HCT116 (cell line): ENCODE data around the gene GABRR2. TPM values are rescaled to one million over a fixed set of nuclear protein-coding genes. Genes with fewer than 3 reads are reported as not detected.

Source experiments
- ATAC-seq: fragments of 200-7000 bp; cut with Tn5 transposase; 2 replicates; pipeline ENCODE4 v1.9.1; 2020; ENCODE audit warnings: mild to moderate bottlenecking, moderate library complexity
- BruUV-seq: library from RNA; stranded (reverse); fragments of 400-500 nt; replicated peaks from 2 replicates; lab custom pipeline; 2021; lab: Mats Ljungman, UMichigan
- CTCF ChIA-PET: fragments of 300-600 bp; sonication (Branson Sonifier 250); formaldehyde crosslinking; loops from one replicate; lab custom pipeline; 2021; ENCODE audit warnings: antibody characterized with exemption; lab: Charles Lee
- POLR2A ChIA-PET: fragments of 300-600, 350-600 bp; sonication (Branson Sonifier 250); formaldehyde crosslinking; loops from one replicate; lab custom pipeline; 2021; ENCODE audit warnings: antibody characterized with exemption; lab: Charles Lee
- RAD21 ChIA-PET, 2 experiments: fragments of 300-600 bp; sonication (Branson Sonifier 250); formaldehyde crosslinking; loops; one replicate each; lab custom pipeline; 2023; ENCODE audit warnings: low total read pairs in 2 of 2; ENCODE audit not compliant: uncharacterized antibody in 2 of 2, unreplicated experiment in 2 of 2, low non-redundant PET in 1 of 2; lab: Charles Lee
- DNase-seq: peaks from one replicate; pipeline ENCODE4 v3.0.0-alpha.2; 2010; ENCODE audit warnings: low read depth, low spot score
- H2AFZ ChIP-seq: fragments of 200-600 bp; shearing (Covaris generic), sonication (generic); 2 replicates; pipeline ENCODE4 v1.6.1; 2017; ENCODE audit warnings: low read depth, mixed run types, mixed read lengths, antibody characterized with exemption, low read length; ENCODE audit not compliant: poor library complexity, severe bottlenecking
- H3K27ac ChIP-seq: 2 replicates; pipeline ENCODE4 v1.5.1; 2012; ENCODE audit warnings: low read depth, low read length
- H3K27me3 ChIP-seq: fragments of 200-600 bp; sonication (generic); 2 replicates; pipeline ENCODE4 v1.6.1; 2016; ENCODE audit warnings: mixed run types, low read length, mixed read lengths; ENCODE audit not compliant: insufficient read depth
- H3K36me3 ChIP-seq, 2 experiments: fragments of 200-500 bp in 1 of 2; fragments of 200-600 bp in 1 of 2; sonication (Bioruptor generic) in 1 of 2; sonication (generic) in 1 of 2; 2 replicates each; pipeline versions ENCODE4 v1.5.1 to v1.6.1; 2014 to 2016; ENCODE audit warnings: low read length in 2 of 2, inconsistent platforms in 1 of 2, mixed read lengths in 1 of 2, mixed run types in 1 of 2; ENCODE audit not compliant: insufficient read depth in 2 of 2, control insufficient read depth in 1 of 2
- H3K4me1 ChIP-seq, 2 experiments: fragments of 200-600 bp in 1 of 2; sonication (generic) in 1 of 2; 2 replicates each; pipeline versions ENCODE4 v1.5.1 to v1.6.1; 2012 to 2017; ENCODE audit warnings: low read length in 2 of 2, inconsistent platforms in 1 of 2, mild to moderate bottlenecking in 1 of 2, mixed read lengths in 1 of 2, mixed run types in 1 of 2, moderate library complexity in 1 of 2; ENCODE audit not compliant: insufficient read depth in 2 of 2, control insufficient read depth in 1 of 2
- H3K4me2 ChIP-seq: fragments of 200-600 bp; sonication (generic); 2 replicates; pipeline ENCODE4 v1.6.1; 2017; ENCODE audit warnings: mixed run types, low read length, mixed read lengths
- H3K4me3 ChIP-seq, 2 experiments: fragments of 200-600 bp in 1 of 2; sonication (generic) in 1 of 2; replicated peaks in 1 of 2; 2 replicates each; pipeline ENCODE4 v1.5.1; 2011 to 2016; ENCODE audit warnings: low read length in 2 of 2, control low read depth in 1 of 2, low read depth in 1 of 2, mild to moderate bottlenecking in 1 of 2, mixed read lengths in 1 of 2, mixed run types in 1 of 2
- H3K79me2 ChIP-seq: fragments of 200-600 bp; sonication (generic); 2 replicates; pipeline ENCODE4 v1.6.1; 2017; ENCODE audit warnings: mild to moderate bottlenecking, mixed run types, low read length, moderate library complexity, mixed read lengths; ENCODE audit not compliant: insufficient read depth
- H3K9ac ChIP-seq: fragments of 200-600 bp; sonication (generic); 2 replicates; pipeline ENCODE4 v1.6.1; 2016; ENCODE audit warnings: low read length, mixed read lengths
- H3K9me2 ChIP-seq: fragments of 200-600 bp; sonication (generic), shearing (Covaris generic); 2 replicates; pipeline ENCODE4 v1.6.1; 2017; ENCODE audit warnings: mixed run types, mild to moderate bottlenecking, moderate library complexity; ENCODE audit not compliant: insufficient read depth
- H3K9me3 ChIP-seq, 2 experiments: fragments of 200-500 bp in 1 of 2; fragments of 200-600 bp in 1 of 2; sonication (Bioruptor generic) in 1 of 2; sonication (generic) in 1 of 2; 2 replicates each; pipeline ENCODE4 v1.6.1; 2014 to 2017; ENCODE audit warnings: low read length in 2 of 2, mixed read lengths in 2 of 2, inconsistent platforms in 1 of 2, low read depth in 1 of 2, mild to moderate bottlenecking in 1 of 2, mixed run types in 1 of 2, moderate library complexity in 1 of 2; ENCODE audit not compliant: control insufficient read depth in 1 of 2, insufficient read depth in 1 of 2
- H4K20me1 ChIP-seq: fragments of 200-600 bp; sonication (generic), shearing (Covaris generic); 2 replicates; pipeline ENCODE4 v1.6.1; 2017; ENCODE audit warnings: mixed run types, mild to moderate bottlenecking, moderate library complexity; ENCODE audit not compliant: insufficient read depth
- CBX3 ChIP-seq: IDR thresholded peaks from 2 replicates; pipeline ENCODE4 v1.6.1; 2012; ENCODE audit warnings: low read depth
- CEBPB ChIP-seq: IDR thresholded peaks from 2 replicates; pipeline ENCODE4 v1.6.1; 2012; ENCODE audit warnings: low read depth
- CTCF ChIP-seq, 3 experiments: fragments of 200-600 bp in 1 of 3; sonication (generic) in 1 of 3; IDR thresholded peaks in 2 of 3; conservative IDR thresholded peaks in 1 of 3; 2 replicates each; pipeline ENCODE4 v1.5.1; 2012 to 2017; ENCODE audit warnings: low read depth in 2 of 3, low read length in 2 of 3, antibody characterized with exemption in 1 of 3, borderline replicate concordance in 1 of 3, control low read depth in 1 of 3, mild to moderate bottlenecking in 1 of 3, mixed read lengths in 1 of 3, mixed run types in 1 of 3, moderate library complexity in 1 of 3; ENCODE audit not compliant: insufficient read depth in 1 of 3
- EZH2phosphoT487 ChIP-seq: fragments of 200-600 bp; IDR thresholded peaks from 2 replicates; pipeline ENCODE4 v1.6.1; 2018; ENCODE audit warnings: antibody characterized with exemption, borderline replicate concordance
- JUND ChIP-seq: IDR thresholded peaks from 2 replicates; pipeline ENCODE4 v1.6.1; 2012
- POLR2A ChIP-seq: IDR thresholded peaks from 2 replicates; pipeline ENCODE4 v1.7.0; 2011; ENCODE audit warnings: borderline replicate concordance; ENCODE audit not compliant: insufficient read depth, insufficient read length; ENCODE audit errors: extremely low read depth
- RAD21 ChIP-seq: IDR thresholded peaks from 2 replicates; pipeline ENCODE4 v1.6.1; 2012; ENCODE audit warnings: low read depth, mild to moderate bottlenecking
- REST ChIP-seq: IDR thresholded peaks from 2 replicates; pipeline ENCODE4 v1.6.1; 2012; ENCODE audit warnings: low read depth
- SIN3A ChIP-seq: IDR thresholded peaks from 2 replicates; pipeline ENCODE4 v1.6.1; 2012; ENCODE audit warnings: low read depth
- YY1 ChIP-seq: IDR thresholded peaks from 2 replicates; pipeline ENCODE4 v1.6.1; 2011; ENCODE audit warnings: low read length, low read depth, moderate library complexity, mild to moderate bottlenecking; ENCODE audit not compliant: insufficient replicate concordance; ENCODE audit errors: extremely low read depth
- ZBTB33 ChIP-seq: IDR thresholded peaks from 2 replicates; pipeline ENCODE4 v1.6.1; 2011; ENCODE audit warnings: mild to moderate bottlenecking, low read length, moderate library complexity; ENCODE audit not compliant: insufficient replicate concordance; ENCODE audit errors: extremely low read depth
- intact Hi-C: fragments of 100-400 bp; cut with micrococcal nuclease; formaldehyde crosslinking; loops from 2 replicates; pipeline ENCODE4 v1.10.0; 2022
- total RNA-seq: library from RNA; stranded (reverse); gene quantifications from one replicate; pipeline ENCODE4 v1.2.1, GENCODE V29; 2021; ENCODE audit not compliant: unreplicated experiment

Gene GABRR2
- total RNA-seq, 1 experiment from 2014 or later = 0.57 TPM

- Histone ChIP-seq H3K79me2 (no peaks in the 10 kb centered on the region), H3K36me3 (no peaks in the 10 kb centered on the region), H3K27ac (no peak overlapping the region), H3K27me3 (peaks cover 3% of the 10 kb centered on the region; the same call in 1 of the 2 replicates), H4K20me1 (no peaks in the 10 kb centered on the region), H3K9ac (no peak overlapping the region), H3K9me3 (no peaks in the 10 kb centered on the region), H3K4me1 (no peaks in the 10 kb centered on the region), H2AFZ (no peak overlapping the region), H3K4me2 (no peak overlapping the region), H3K9me2 (no peaks in the 10 kb centered on the region), H3K4me3 (no peak overlapping the region)
- POLR2A ChIA-PET = no interaction called here
- no peak for TF ChIP-seq CBX3
- DNase-seq (no peak), ATAC-seq (no peak)
- intact Hi-C loops = no loop called here
- CTCF ChIA-PET = no interaction called here
- RAD21 ChIA-PET = no interaction called here
- BruUV-seq = no TSS peak
Observed at GRCh38 chr6:89221129-89221528, 94.0 kb downstream of the GABRR2 start.

GRCh38 chr6:89217299-89217910, 97.7 kb downstream of the GABRR2 start, which contains the start of gene GABRR1:
TSS of gene GABRR1 (minus strand) at chr6:89217358. CDS start at chr6:89217322, 36 bp downstream.
- BruUV-seq = no TSS peak
- H3K9me3 ChIP-seq = no peaks in the 10 kb centered on the region
- CTCF ChIA-PET = no interaction called here
- TF ChIP-seq JUND = no peak
- no peak for TF ChIP-seq CEBPB
- no peak for TF ChIP-seq EZH2phosphoT487
- no peak for TF ChIP-seq CTCF (IDR thresholded peaks at IDR 0.05 in 2 of 3, conservative IDR thresholded peaks at IDR 0.05 in 1 of 3; ENCODE audit: borderline replicate concordance in 1 of 3, insufficient read depth in 1 of 3, low read depth in 2 of 3, low read length in 2 of 3)
- TF ChIP-seq RAD21 = no peak
- no peak for TF ChIP-seq POLR2A
- TF ChIP-seq SIN3A = no peak
- TF ChIP-seq ZBTB33 = no peak
- no peak for TF ChIP-seq CBX3
- no peak for TF ChIP-seq YY1
- no peak for TF ChIP-seq REST
- TF ChIP-seq, all 23 proteins: peak for 0
- no peak within 1 kb of the TSS for H3K4me2 ChIP-seq
- DNase-seq (no peak), ATAC-seq (no peak)
- no peak within 1 kb of the TSS for H2AFZ ChIP-seq
- POLR2A ChIA-PET = no interaction called here
- H3K4me1 ChIP-seq = no peaks in the 10 kb centered on the region
- H3K27ac ChIP-seq = no peak within 1 kb of the TSS
- no peaks in the 10 kb centered on the region for H3K36me3 ChIP-seq
- intact Hi-C loops = no loop called here
- no peaks in the 10 kb centered on the region for H3K9me2 ChIP-seq
- H3K4me3 ChIP-seq = no peak within 1 kb of the TSS
- peaks cover 3% of the 10 kb centered on the region; the same call in 1 of the 2 replicates for H3K27me3 ChIP-seq
- RAD21 ChIA-PET = no interaction called here
- H3K79me2 ChIP-seq = no peaks in the 10 kb centered on the region
- H4K20me1 ChIP-seq = no peaks in the 10 kb centered on the region
- H3K9ac ChIP-seq = no peak within 1 kb of the TSS
